Gastroesophageal sphincter (tissue), 4 donors: ENCODE results near the gene TMEM120B. TPM values are rescaled to one million over a fixed set of nuclear protein-coding genes. Genes with fewer than 3 reads are reported as not detected.

Experiments used
- ATAC-seq: fragments of 150-250 bp; one replicate; pipeline ENCODE4 v1.9.1; 2016; ENCODE audit warnings: mild to moderate bottlenecking, moderate library complexity
- H3K27ac ChIP-seq, 4 donors: fragments of 200-600 bp; sonication (generic) in 3 of 4; 1 replicate in 3 of 4; 2 replicates in 1 of 4; pipeline ENCODE4 v1.5.1; 2016 to 2019
- H3K27me3 ChIP-seq: fragments of 200-600 bp; sonication (generic); one replicate; pipeline ENCODE4 v1.5.1; 2019
- H3K36me3 ChIP-seq, 2 donors: fragments of 200-600 bp; sonication (generic); one replicate each; pipeline ENCODE4 v1.5.1; 2019; ENCODE audit warnings: control low read depth in 1 of 2
- H3K4me1 ChIP-seq, 3 donors: fragments of 200-600 bp; sonication (generic); 1 replicate in 2 of 3; 2 replicates in 1 of 3; pipeline ENCODE4 v1.5.1; 2016 to 2019; ENCODE audit warnings: control low read depth in 2 of 3
- H3K4me3 ChIP-seq, 2 donors: fragments of 200-600 bp; sonication (generic); one replicate each; pipeline ENCODE4 v1.5.1; 2019; ENCODE audit warnings: mild to moderate bottlenecking in 1 of 2, moderate library complexity in 1 of 2
- H3K9me3 ChIP-seq, 3 donors: fragments of 200-600 bp; sonication (generic); one replicate each; pipeline ENCODE4 v1.5.1; 2017 to 2019; ENCODE audit warnings: control low read depth in 2 of 3
- EP300 ChIP-seq: sonication (generic); formaldehyde crosslinking; IDR thresholded peaks from one replicate; pipeline ENCODE4 v1.6.1; 2017; ENCODE audit warnings: antibody characterized with exemption, mild to moderate bottlenecking
- POLR2A ChIP-seq, 2 donors: fragments of 450-650 bp; IDR thresholded peaks; one replicate each; pipeline ENCODE4 v1.6.1; 2017; ENCODE audit warnings: antibody characterized with exemption in 2 of 2, mild to moderate bottlenecking in 2 of 2, moderate library complexity in 1 of 2
- POLR2AphosphoS5 ChIP-seq: sonication (generic); formaldehyde crosslinking; IDR thresholded peaks from one replicate; pipeline ENCODE4 v1.6.1; 2017; ENCODE audit warnings: antibody characterized with exemption
- WGBS, 2 donors: methylation state at CpG; one replicate each; pipeline ENCODE4 v1.1.5; 2018; ENCODE audit warnings: low coverage in 1 of 2; 5-methylcytosine and 5-hydroxymethylcytosine counted together
- total RNA-seq, 4 donors: library from RNA; depleted of rRNA; stranded (reverse); fragments of >200 nt; gene quantifications; one replicate each; pipeline ENCODE4 v1.1.0, GENCODE V29; 2016
- TF ChIP-seq, protein P1 (sequence below), 4 experiments: fragments of 200-600 bp in 2 of 4; fragments of 450-650 bp in 2 of 4; sonication (generic) in 1 of 4; IDR thresholded peaks; one replicate each; pipeline ENCODE4 v1.5.1; 2017 to 2019; ENCODE audit warnings: antibody characterized with exemption in 4 of 4, mild to moderate bottlenecking in 2 of 4, moderate library complexity in 2 of 4

TMEM120B gene
- total RNA-seq, 4 donors from 2014 or later, result 4.2 to 14.3 (median 9.9) TPM

DNA sequence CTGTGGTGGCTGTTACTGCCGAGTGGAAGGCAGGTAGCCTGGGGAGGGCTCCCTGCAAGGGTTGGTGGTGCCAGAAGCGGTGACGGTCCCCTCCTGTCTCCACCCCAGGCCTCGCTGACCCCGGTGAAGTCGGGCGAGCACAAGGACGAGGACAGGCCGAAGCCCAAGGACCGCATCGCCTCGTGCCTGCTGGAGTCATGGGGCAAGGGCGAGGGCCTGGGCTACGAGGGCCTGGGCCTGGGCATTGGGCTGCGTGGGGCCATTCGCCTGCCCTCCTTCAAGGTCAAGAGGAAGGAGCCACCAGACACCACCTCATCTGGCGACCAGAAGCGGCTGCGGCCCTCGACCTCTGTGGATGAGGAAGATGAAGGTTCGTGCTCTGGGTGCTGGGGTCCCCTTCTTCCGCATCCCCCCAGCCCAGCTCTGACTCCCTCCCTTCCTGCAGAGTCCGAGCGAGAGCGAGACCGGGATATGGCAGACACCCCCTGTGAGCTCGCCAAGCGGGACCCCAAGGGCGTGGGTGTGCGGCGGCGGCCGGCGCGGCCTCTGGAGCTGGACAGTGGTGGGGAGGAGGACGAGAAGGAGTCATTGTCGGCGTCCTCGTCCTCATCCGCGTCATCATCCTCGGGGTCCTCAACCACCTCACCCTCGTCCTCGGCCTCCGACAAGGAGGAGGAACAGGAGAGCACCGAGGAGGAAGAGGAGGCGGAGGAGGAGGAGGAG, 104.5 kb downstream of the TMEM120B start:
- ATAC-seq, result no peak
- Histone ChIP-seq H3K4me3 (no peak overlapping the region), H3K27ac (no peak overlapping the region), H3K27me3 (no peaks in the 10 kb centered on the region), H3K9me3 (no peaks in the 10 kb centered on the region), H3K36me3 (peaks cover 0 to 87% of the 10 kb centered on the region in 2 donors), H3K4me1 (peaks cover 0 to 26% (median 14%) of the 10 kb centered on the region in 3 donors)
- 80% methylated on average over 2 of the region's 47 CpGs; no CpG with 5 or more reads in 1 of the 2 donors for WGBS, 2 donors
- TF ChIP-seq EP300 (no peak), POLR2A (IDR thresholded peaks at IDR 0.05) (no peak), POLR2AphosphoS5 (no peak)
- TF ChIP-seq, protein P1, sequence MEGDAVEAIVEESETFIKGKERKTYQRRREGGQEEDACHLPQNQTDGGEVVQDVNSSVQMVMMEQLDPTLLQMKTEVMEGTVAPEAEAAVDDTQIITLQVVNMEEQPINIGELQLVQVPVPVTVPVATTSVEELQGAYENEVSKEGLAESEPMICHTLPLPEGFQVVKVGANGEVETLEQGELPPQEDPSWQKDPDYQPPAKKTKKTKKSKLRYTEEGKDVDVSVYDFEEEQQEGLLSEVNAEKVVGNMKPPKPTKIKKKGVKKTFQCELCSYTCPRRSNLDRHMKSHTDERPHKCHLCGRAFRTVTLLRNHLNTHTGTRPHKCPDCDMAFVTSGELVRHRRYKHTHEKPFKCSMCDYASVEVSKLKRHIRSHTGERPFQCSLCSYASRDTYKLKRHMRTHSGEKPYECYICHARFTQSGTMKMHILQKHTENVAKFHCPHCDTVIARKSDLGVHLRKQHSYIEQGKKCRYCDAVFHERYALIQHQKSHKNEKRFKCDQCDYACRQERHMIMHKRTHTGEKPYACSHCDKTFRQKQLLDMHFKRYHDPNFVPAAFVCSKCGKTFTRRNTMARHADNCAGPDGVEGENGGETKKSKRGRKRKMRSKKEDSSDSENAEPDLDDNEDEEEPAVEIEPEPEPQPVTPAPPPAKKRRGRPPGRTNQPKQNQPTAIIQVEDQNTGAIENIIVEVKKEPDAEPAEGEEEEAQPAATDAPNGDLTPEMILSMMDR (IDR thresholded peaks at IDR 0.05), result no peak

DNA sequence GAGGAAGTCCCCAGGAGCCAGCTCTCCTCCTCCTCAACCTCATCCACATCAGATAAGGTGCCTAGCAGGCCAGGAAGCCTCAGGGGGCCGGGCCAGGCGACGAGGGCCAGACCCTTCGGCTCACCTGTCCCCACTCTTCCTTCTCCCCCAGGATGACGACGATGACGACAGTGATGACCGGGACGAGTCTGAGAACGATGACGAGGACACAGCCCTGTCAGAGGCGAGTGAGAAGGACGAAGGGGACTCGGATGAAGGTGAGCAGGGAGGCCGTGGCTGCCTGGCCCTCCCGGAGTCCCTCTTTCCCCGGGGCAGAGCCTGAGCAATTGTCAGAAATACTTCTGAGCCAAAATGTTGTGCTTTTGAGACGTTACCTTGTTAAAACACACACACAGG, 105.1 kb downstream of the TMEM120B start:
- Histone ChIP-seq H3K9me3 (no peaks in the 10 kb centered on the region), H3K27ac (no peak overlapping the region), H3K36me3 (peaks cover 0 to 92% of the 10 kb centered on the region in 2 donors), H3K27me3 (no peaks in the 10 kb centered on the region), H3K4me1 (peaks cover 0 to 21% (median 10%) of the 10 kb centered on the region in 3 donors), H3K4me3 (no peak overlapping the region)
- TF ChIP-seq POLR2A (IDR thresholded peaks at IDR 0.05) (no peak), EP300 (no peak), POLR2AphosphoS5 (no peak)
- TF ChIP-seq, protein P1 (IDR thresholded peaks at IDR 0.05), result no peak
- no peak for ATAC-seq
- 85 to 91% methylated on average over 3 to 6 of the region's 18 CpGs for WGBS, 2 donors

DNA sequence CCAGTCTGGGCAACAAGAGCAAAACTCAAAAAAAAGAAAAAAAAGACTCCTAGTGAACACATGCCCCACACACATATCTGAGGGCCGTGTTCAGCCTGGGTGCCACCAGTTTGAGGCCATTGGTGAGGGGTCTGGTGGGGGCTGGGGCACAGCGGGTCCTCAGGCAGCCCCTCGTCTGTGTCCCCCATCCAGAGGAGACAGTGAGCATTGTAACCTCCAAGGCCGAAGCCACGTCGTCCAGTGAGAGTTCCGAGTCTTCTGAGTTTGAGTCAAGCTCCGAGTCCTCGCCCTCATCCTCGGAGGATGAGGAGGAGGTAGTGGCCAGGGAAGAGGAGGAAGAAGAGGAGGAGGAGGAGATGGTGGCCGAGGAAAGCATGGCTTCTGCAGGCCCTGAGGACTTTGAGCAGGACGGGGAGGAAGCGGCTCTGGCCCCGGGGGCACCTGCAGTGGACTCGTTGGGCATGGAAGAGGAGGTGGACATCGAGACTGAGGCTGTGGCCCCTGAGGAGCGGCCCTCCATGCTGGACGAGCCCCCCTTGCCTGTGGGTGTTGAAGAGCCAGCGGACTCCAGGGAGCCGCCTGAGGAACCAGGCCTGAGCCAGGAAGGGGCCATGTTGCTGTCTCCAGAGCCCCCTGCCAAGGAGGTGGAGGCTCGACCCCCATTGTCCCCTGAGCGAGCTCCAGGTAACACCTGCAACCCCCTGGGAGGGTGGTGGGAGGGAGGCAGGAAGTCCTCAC, 106.8 kb downstream of the TMEM120B start:
- peaks cover 0 to 100% of the 10 kb centered on the region in 2 donors for H3K36me3 ChIP-seq
- ATAC-seq, result no peak
- 81 to 90% methylated on average over 2 to 12 of the region's 22 CpGs for WGBS, 2 donors

DNA sequence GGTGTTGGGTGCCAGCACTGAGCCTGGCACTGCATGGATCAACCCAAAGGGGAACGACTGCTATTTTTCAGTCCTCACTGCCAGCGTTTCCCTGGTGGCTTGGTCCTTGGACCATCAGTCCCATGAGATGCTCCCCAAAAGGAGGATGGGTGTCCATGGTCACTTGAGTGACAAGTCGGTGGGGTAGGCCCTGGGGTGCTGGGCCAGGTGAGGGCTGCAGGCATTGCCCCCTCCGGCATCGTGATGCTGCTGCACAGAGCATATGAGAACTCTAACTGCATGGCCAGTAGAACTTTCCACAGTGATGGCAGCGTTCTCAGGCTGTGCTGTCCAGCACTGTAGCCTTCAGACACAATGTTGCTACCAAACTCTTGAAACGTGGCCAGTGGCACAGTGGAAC, 107.5 kb downstream of the TMEM120B start:
- H3K36me3 ChIP-seq, result peaks cover 0 to 100% of the 10 kb centered on the region in 2 donors
- H3K4me1 ChIP-seq, result peaks cover 0 to under 1% (median 0%) of the 10 kb centered on the region in 3 donors
- no peak overlapping the region for H3K27ac ChIP-seq
- WGBS, 2 donors, result 60 to 75% methylated on average over 3 to 4 of the region's 7 CpGs
- H3K27me3 ChIP-seq, result no peaks in the 10 kb centered on the region
- no peak overlapping the region for H3K4me3 ChIP-seq
- ATAC-seq, result no peak
- TF ChIP-seq, protein P1 (IDR thresholded peaks at IDR 0.05), result no peak
- TF ChIP-seq EP300, result no peak
- H3K9me3 ChIP-seq, result no peaks in the 10 kb centered on the region

More for the DNA sequence above, 106.8 kb downstream of the TMEM120B start:
- no peaks in the 10 kb centered on the region for H3K9me3 ChIP-seq
- H3K27me3 ChIP-seq, result no peaks in the 10 kb centered on the region
- peaks cover 0 to 3% (median 0%) of the 10 kb centered on the region in 3 donors for H3K4me1 ChIP-seq
- H3K4me3 ChIP-seq, result no peak overlapping the region
- no peak overlapping the region for H3K27ac ChIP-seq
- no peak for TF ChIP-seq POLR2A (IDR thresholded peaks at IDR 0.05)

DNA sequence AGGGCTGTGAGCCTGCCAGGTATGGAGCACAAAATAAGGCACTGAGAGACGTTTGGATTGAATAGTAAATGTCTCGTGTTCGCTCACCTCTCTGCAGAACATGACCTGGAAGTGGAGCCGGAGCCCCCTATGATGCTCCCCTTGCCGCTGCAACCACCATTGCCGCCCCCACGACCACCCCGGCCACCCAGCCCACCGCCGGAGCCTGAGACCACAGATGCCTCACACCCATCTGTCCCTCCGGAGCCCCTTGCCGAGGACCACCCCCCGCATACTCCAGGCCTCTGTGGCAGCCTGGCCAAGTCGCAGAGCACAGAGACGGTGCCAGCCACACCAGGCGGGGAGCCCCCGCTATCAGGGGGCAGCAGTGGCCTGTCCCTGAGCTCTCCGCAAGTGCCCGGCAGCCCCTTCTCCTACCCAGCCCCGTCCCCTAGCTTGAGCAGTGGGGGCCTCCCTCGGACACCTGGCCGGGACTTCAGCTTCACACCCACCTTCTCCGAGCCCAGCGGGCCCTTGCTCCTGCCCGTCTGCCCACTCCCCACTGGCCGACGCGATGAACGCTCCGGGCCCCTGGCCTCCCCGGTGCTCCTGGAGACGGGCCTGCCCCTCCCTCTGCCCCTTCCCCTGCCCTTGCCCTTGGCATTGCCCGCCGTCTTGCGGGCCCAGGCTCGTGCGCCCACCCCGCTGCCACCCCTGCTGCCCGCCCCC, 110.0 kb downstream of the TMEM120B start:
- Histone ChIP-seq H3K9me3 (no peaks in the 10 kb centered on the region), H3K36me3 (peaks cover 0 to 97% of the 10 kb centered on the region in 2 donors), H3K27ac (no peak overlapping the region), H3K4me1 (peaks cover 0 to 7% (median 0%) of the 10 kb centered on the region in 3 donors), H3K4me3 (no peak overlapping the region), H3K27me3 (no peaks in the 10 kb centered on the region)
- peak; percentile 26 for ATAC-seq
- no peak for TF ChIP-seq POLR2AphosphoS5
- TF ChIP-seq POLR2A (IDR thresholded peaks at IDR 0.05), result no peak
- TF ChIP-seq EP300, result no peak
- TF ChIP-seq, protein P1 (IDR thresholded peaks at IDR 0.05), result no peak
- WGBS, 2 donors, result 87% methylated on average over 13 of the region's 39 CpGs; no CpG with 5 or more reads in 1 of the 2 donors
